GM12865 (cell line): ENCODE results near the gene DIDO1.

Experiments
- DNase-seq: peaks from one replicate; pipeline ENCODE4 v3.0.0; 2010; ENCODE audit warnings: low read depth
- H3K4me3 ChIP-seq: 2 replicates; pipeline ENCODE4 v1.5.1; 2011; ENCODE audit warnings: mild to moderate bottlenecking, low read depth, low read length, control low read depth
- CTCF ChIP-seq: IDR thresholded peaks from 2 replicates; pipeline ENCODE4 v1.5.1; 2011; ENCODE audit warnings: low read length, control low read depth, low read depth, inconsistent platforms; ENCODE audit not compliant: insufficient read depth; ENCODE audit errors: missing control alignments

Gene DIDO1

GRCh38 chr20:62885896-62886708, 40.2 kb downstream of the DIDO1 start:
- TF ChIP-seq CTCF = no peak
- no peak overlapping the region for H3K4me3 ChIP-seq
- DNase-seq = no peak

GRCh38 chr20:62885046-62885895, 41.0 kb downstream of the DIDO1 start:
- no peak for DNase-seq
- TF ChIP-seq CTCF = no peak
- no peak overlapping the region for H3K4me3 ChIP-seq

- H3K4me3 ChIP-seq = no peak overlapping the region
- no peak for TF ChIP-seq CTCF
- no peak for DNase-seq
These were observed 41.7 kb downstream of the DIDO1 start for GRCh38 chr20:62884556-62884955.

GRCh38 chr20:62882426-62882825, 43.9 kb downstream of the DIDO1 start:
- TF ChIP-seq CTCF = no peak
- no peak overlapping the region for H3K4me3 ChIP-seq
- DNase-seq = no peak

GRCh38 chr20:62881662-62882395, 44.5 kb downstream of the DIDO1 start:
- DNase-seq = no peak
- no peak for TF ChIP-seq CTCF
- no peak overlapping the region for H3K4me3 ChIP-seq

GRCh38 chr20:62880935-62881661, 45.2 kb downstream of the DIDO1 start:
- no peak overlapping the region for H3K4me3 ChIP-seq
- DNase-seq = no peak
- TF ChIP-seq CTCF = no peak
